OCI-LY1 (cell line): Measurements from ENCODE around the gene NLGN3.

Source experiments
- H2AFZ ChIP-seq: fragments of 200-600 bp; sonication (generic), shearing (Covaris generic); 2 replicates; pipeline ENCODE4 v1.6.0; 2014; ENCODE audit warnings: antibody characterized with exemption, mild to moderate bottlenecking, low read length
- H3F3A ChIP-seq: fragments of 200-600 bp; sonication (generic), shearing (Covaris generic); 2 replicates; pipeline ENCODE4 v1.6.0; 2014; ENCODE audit warnings: mild to moderate bottlenecking, antibody characterized with exemption, low read length, moderate library complexity; ENCODE audit not compliant: insufficient read depth
- H3K27ac ChIP-seq: fragments of 200-600 bp; sonication (generic); 2 replicates; pipeline ENCODE4 v1.5.1; 2014; ENCODE audit warnings: low read length, mixed run types, mild to moderate bottlenecking, low read depth; ENCODE audit not compliant: poor library complexity, severe bottlenecking
- H3K27me3 ChIP-seq: fragments of 200-600 bp; sonication (generic); 2 replicates; pipeline ENCODE4 v1.6.0; 2014; ENCODE audit warnings: antibody characterized with exemption, mild to moderate bottlenecking, low read length, moderate library complexity; ENCODE audit not compliant: insufficient read depth
- H3K36me3 ChIP-seq: fragments of 200-600 bp; sonication (generic); 2 replicates; pipeline ENCODE4 v1.6.1; 2014; ENCODE audit warnings: mild to moderate bottlenecking, antibody characterized with exemption, low read length, moderate library complexity, mixed read lengths; ENCODE audit not compliant: insufficient read depth
- H3K4me1 ChIP-seq: fragments of 200-600 bp; sonication (generic); 2 replicates; pipeline ENCODE4 v1.5.1; 2014; ENCODE audit warnings: mild to moderate bottlenecking, low read length, moderate library complexity; ENCODE audit not compliant: insufficient read depth, severe bottlenecking
- H3K4me2 ChIP-seq: fragments of 200-600 bp; sonication (generic), shearing (Covaris generic); 2 replicates; pipeline ENCODE4 v1.6.1; 2014; ENCODE audit warnings: low read length
- H3K4me3 ChIP-seq: fragments of 200-600 bp; sonication (generic); 2 replicates; pipeline ENCODE4 v1.5.1; 2014; ENCODE audit warnings: low read length, low read depth, mild to moderate bottlenecking, mixed read lengths; ENCODE audit not compliant: poor library complexity, severe bottlenecking
- H3K79me2 ChIP-seq: fragments of 200-600 bp; shearing (Covaris generic); 2 replicates; pipeline ENCODE4 v1.6.1; 2016; ENCODE audit warnings: mixed run types, low read length, mixed read lengths; ENCODE audit not compliant: insufficient read depth
- H3K9ac ChIP-seq: fragments of 200-600 bp; sonication (generic), shearing (Covaris generic); 2 replicates; pipeline ENCODE4 v1.6.1; 2014; ENCODE audit warnings: mild to moderate bottlenecking, low read length, mixed read lengths
- H3K9me2 ChIP-seq: fragments of 200-600 bp; sonication (generic), shearing (Covaris generic); 2 replicates; pipeline ENCODE4 v1.6.1; 2014; ENCODE audit warnings: low read depth, mild to moderate bottlenecking, low read length, mixed read lengths
- H3K9me3 ChIP-seq: fragments of 200-600 bp; shearing (Covaris generic); 2 replicates; pipeline ENCODE4 v1.6.1; 2014; ENCODE audit warnings: low read length, mixed read lengths
- H4K20me1 ChIP-seq: fragments of 200-600 bp; sonication (generic), shearing (Covaris generic); 2 replicates; pipeline ENCODE4 v1.6.0; 2016; ENCODE audit warnings: mild to moderate bottlenecking, low read length; ENCODE audit not compliant: insufficient read depth
- CTCF ChIP-seq: fragments of 200-600 bp; sonication (generic), shearing (Covaris generic); IDR thresholded peaks from 2 replicates; pipeline ENCODE4 v1.5.1; 2017; ENCODE audit warnings: mild to moderate bottlenecking, antibody characterized with exemption, low read length, moderate library complexity, mixed read lengths
- EZH2 ChIP-seq: fragments of 200-600 bp; sonication (generic), shearing (Covaris generic); IDR thresholded peaks from 2 replicates; pipeline ENCODE4 v1.8.0; 2017; ENCODE audit warnings: borderline replicate concordance, mixed run types, mild to moderate bottlenecking, antibody characterized with exemption, low read length, moderate library complexity, mixed read lengths

Gene NLGN3

GRCh38 chrX:71174795-71175194, 30.2 kb downstream of the NLGN3 start:
- H3K27ac ChIP-seq = no peak overlapping the region
- H3K9ac ChIP-seq = no peak overlapping the region
- no peaks in the 10 kb centered on the region for H3K9me2 ChIP-seq
- no peak overlapping the region for H3K4me2 ChIP-seq
- TF ChIP-seq CTCF = no peak
- TF ChIP-seq EZH2 = no peak
- no peaks in the 10 kb centered on the region for H3K79me2 ChIP-seq
- H3K4me3 ChIP-seq = no peak overlapping the region
- H3K27me3 ChIP-seq = no peaks in the 10 kb centered on the region
- H2AFZ ChIP-seq = no peak overlapping the region
- H3K36me3 ChIP-seq = no peaks in the 10 kb centered on the region; the same call in 1 of the 2 replicates
- no peaks in the 10 kb centered on the region for H4K20me1 ChIP-seq
- no peaks in the 10 kb centered on the region for H3K9me3 ChIP-seq
- no peaks in the 10 kb centered on the region for H3F3A ChIP-seq
- H3K4me1 ChIP-seq = peaks cover 4% of the 10 kb centered on the region

DNA sequence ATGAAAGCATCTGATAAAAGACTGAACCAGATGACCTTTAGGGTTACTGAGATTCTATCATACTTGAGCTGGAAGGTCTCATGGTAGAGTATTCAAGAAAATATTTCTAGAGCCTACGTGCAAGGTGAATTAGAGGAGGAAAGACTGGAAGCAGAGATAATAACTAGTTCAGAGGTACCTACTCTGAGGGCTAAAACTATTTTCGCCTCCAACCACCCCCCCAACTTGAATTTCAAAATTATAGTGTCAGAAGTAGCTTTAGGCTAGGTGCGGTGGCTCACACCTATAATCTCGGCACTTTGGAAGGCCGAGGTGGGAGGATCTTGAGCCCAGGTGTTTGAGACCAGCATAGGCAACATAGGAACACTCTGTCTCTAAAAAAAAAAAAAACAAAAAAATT, 30.9 kb downstream of the NLGN3 start:
- peaks cover 2% of the 10 kb centered on the region; the same call in 1 of the 2 replicates for H3F3A ChIP-seq
- H3K27ac ChIP-seq = no peak overlapping the region
- peaks cover 4% of the 10 kb centered on the region for H3K4me1 ChIP-seq
- H3K27me3 ChIP-seq = no peaks in the 10 kb centered on the region
- no peak overlapping the region for H3K4me2 ChIP-seq
- H3K9me2 ChIP-seq = no peaks in the 10 kb centered on the region
- H3K9me3 ChIP-seq = no peaks in the 10 kb centered on the region
- no peaks in the 10 kb centered on the region for H4K20me1 ChIP-seq
- no peaks in the 10 kb centered on the region; the same call in 1 of the 2 replicates for H3K36me3 ChIP-seq
- H2AFZ ChIP-seq = no peak overlapping the region
- no peak overlapping the region for H3K9ac ChIP-seq
- H3K4me3 ChIP-seq = no peak overlapping the region
- no peaks in the 10 kb centered on the region for H3K79me2 ChIP-seq
- TF ChIP-seq CTCF = no peak

- no peak overlapping the region for H3K9ac ChIP-seq
- H2AFZ ChIP-seq = no peak overlapping the region
- no peaks in the 10 kb centered on the region for H3K9me3 ChIP-seq
- TF ChIP-seq EZH2 = no peak
- TF ChIP-seq CTCF = no peak
- no peak overlapping the region for H3K4me3 ChIP-seq
- H3K27me3 ChIP-seq = no peaks in the 10 kb centered on the region
- no peaks in the 10 kb centered on the region for H3K9me2 ChIP-seq
- H3K4me1 ChIP-seq = peaks cover 13% of the 10 kb centered on the region
- no peaks in the 10 kb centered on the region for H4K20me1 ChIP-seq
- no peak overlapping the region for H3K4me2 ChIP-seq
- H3K27ac ChIP-seq = no peak overlapping the region
- no peaks in the 10 kb centered on the region for H3K79me2 ChIP-seq
- H3F3A ChIP-seq = peaks cover 4% of the 10 kb centered on the region; the same call in 1 of the 2 replicates
- no peaks in the 10 kb centered on the region; the same call in 1 of the 2 replicates for H3K36me3 ChIP-seq
Measured at GRCh38 chrX:71177327-71177726, 32.7 kb downstream of the NLGN3 start.
